SU-DHL-6 (cell line): ENCODE measurements around the gene UQCC2.

Experiments used
- H2AFZ ChIP-seq: fragments of 200-600 bp; sonication (generic); 2 replicates; pipeline ENCODE4 v1.6.1; 2014; ENCODE audit warnings: low read depth, mild to moderate bottlenecking, moderate library complexity, mixed read lengths, antibody characterized with exemption, low read length; ENCODE audit not compliant: severe bottlenecking
- H3F3A ChIP-seq: fragments of 200-600 bp; shearing (Covaris generic); 2 replicates; pipeline ENCODE4 v1.6.0; 2016; ENCODE audit warnings: antibody characterized with exemption, mild to moderate bottlenecking; ENCODE audit not compliant: insufficient read depth
- H3K27ac ChIP-seq: fragments of 200-600 bp; sonication (generic); 2 replicates; pipeline ENCODE4 v1.5.1; 2016; ENCODE audit warnings: low read depth, mild to moderate bottlenecking, low read length, moderate library complexity, mixed read lengths
- H3K27me3 ChIP-seq: fragments of 200-600 bp; sonication (generic), shearing (Covaris generic); 2 replicates; pipeline ENCODE4 v1.6.0; 2014; ENCODE audit warnings: mild to moderate bottlenecking, low read length
- H3K36me3 ChIP-seq: fragments of 200-600 bp; sonication (generic); 2 replicates; pipeline ENCODE4 v1.6.1; 2014; ENCODE audit warnings: mild to moderate bottlenecking, low read length, mixed read lengths
- H3K4me2 ChIP-seq: fragments of 300-600, 200-600 bp; shearing (Covaris generic), sonication (generic); 2 replicates; pipeline ENCODE4 v1.6.0; 2014; ENCODE audit warnings: low read length, low read depth, mild to moderate bottlenecking; ENCODE audit not compliant: poor library complexity, severe bottlenecking
- H3K4me3 ChIP-seq: fragments of 200-600 bp; sonication (generic); 2 replicates; pipeline ENCODE4 v1.5.1; 2014; ENCODE audit warnings: antibody characterized with exemption, low read length, mild to moderate bottlenecking, mixed read lengths; ENCODE audit not compliant: insufficient read depth, poor library complexity, severe bottlenecking
- H3K79me2 ChIP-seq: fragments of 200-600 bp; sonication (generic); 2 replicates; pipeline ENCODE4 v1.6.1; 2014; ENCODE audit warnings: mild to moderate bottlenecking, low read length, moderate library complexity; ENCODE audit not compliant: insufficient read depth
- H3K9ac ChIP-seq: fragments of 200-600 bp; sonication (generic); 2 replicates; pipeline ENCODE4 v1.7.0; 2014; ENCODE audit warnings: mild to moderate bottlenecking, low read length
- H3K9me2 ChIP-seq: fragments of 200-600 bp; sonication (generic); replicated peaks from 2 replicates; pipeline ENCODE4 v1.6.1; 2014; ENCODE audit warnings: low read length; ENCODE audit not compliant: insufficient read depth
- H3K9me3 ChIP-seq: fragments of 200-600 bp; sonication (generic); 2 replicates; pipeline ENCODE4 v1.6.1; 2014; ENCODE audit warnings: low read length, mixed read lengths; ENCODE audit not compliant: insufficient read depth
- H4K20me1 ChIP-seq: fragments of 200-600 bp; sonication (generic); 2 replicates; pipeline ENCODE4 v1.6.1; 2014; ENCODE audit warnings: low read depth, mild to moderate bottlenecking, antibody characterized with exemption, low read length, moderate library complexity, mixed read lengths
- EZH2phosphoT487 ChIP-seq: fragments of 200-600 bp; sonication (generic), shearing (Covaris generic); conservative IDR thresholded peaks from 2 replicates; pipeline ENCODE4 v1.6.1; 2018; ENCODE audit warnings: mild to moderate bottlenecking, antibody characterized with exemption, low read length, moderate library complexity, mixed read lengths
- TF ChIP-seq, protein P1 (sequence below): fragments of 200-600 bp; sonication (generic); IDR thresholded peaks from one replicate; pipeline ENCODE4 v1.5.1; 2017; ENCODE audit warnings: antibody characterized with exemption, mild to moderate bottlenecking, low read length, moderate library complexity; ENCODE audit not compliant: insufficient read depth, poor library complexity, severe bottlenecking

Gene UQCC2

DNA sequence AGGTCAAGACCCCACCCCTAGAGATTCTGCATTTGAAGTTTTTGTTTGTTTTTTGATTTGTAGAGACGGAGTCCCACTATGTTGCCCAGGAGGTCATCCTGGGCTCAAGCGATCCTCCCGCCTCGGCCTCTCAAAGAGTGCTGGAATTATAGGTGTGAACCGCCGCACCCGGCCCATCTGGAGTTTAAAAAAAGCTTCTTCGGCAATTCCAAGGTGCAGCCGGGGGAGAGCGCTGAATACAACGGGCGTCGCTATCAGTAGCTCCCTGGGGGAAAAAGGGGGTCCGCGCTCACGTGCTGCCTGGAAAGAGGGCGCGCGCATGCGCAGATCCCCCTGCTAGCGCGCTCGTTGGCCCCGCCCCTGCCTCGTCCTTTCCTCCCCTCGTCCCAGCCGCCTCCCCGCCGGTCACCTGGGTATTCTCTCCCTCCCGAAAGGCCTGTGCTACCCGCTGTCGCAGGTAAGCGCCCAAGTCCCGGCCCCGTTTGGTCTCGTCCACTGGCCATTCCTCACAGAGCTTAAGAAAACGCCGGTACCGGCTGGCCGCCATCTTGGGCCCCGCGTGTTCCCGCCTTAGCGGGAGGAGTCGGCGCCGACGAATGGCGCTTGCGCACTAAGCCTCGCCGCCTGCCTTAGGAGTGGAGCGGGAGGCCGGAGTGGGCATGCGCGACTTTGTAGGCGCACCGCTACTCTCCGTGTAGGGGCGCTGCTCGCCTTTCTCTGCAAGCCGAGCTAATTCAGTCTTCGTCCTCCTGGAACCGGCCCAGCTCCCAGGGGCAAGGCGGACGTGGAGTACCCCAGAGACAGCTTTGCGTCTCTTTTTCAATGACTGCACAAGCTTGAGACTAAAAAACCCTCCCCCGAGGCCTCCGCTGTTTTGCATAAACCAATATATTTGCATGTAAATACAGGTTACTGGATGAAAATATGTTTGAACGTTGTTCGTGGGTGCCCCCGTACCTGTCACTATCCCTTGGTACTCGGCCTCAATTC is at the start of gene UQCC2:
Gene UQCC2, minus strand, starts transcription at position 561 of the 990 bp plus-strand sequence. Its CDS starts 14 bp downstream, at position 547.
- Histone ChIP-seq H3K79me2 (peaks cover 25% of the 10 kb centered on the region), H3F3A (peaks cover 5% of the 10 kb centered on the region), H3K27ac (peak within 1 kb of the TSS; percentile 85), H4K20me1 (no peaks in the 10 kb centered on the region), H3K27me3 (no peaks in the 10 kb centered on the region), H3K9ac (peak within 1 kb of the TSS; percentile 75), H2AFZ (peak within 1 kb of the TSS; percentile 78), H3K9me2 (no peaks in the 10 kb centered on the region), H3K36me3 (peaks cover 14% of the 10 kb centered on the region), H3K9me3 (no peaks in the 10 kb centered on the region), H3K4me3 (peak within 1 kb of the TSS; percentile 70), H3K4me2 (peak within 1 kb of the TSS; percentile 81)
- TF ChIP-seq, protein P1, sequence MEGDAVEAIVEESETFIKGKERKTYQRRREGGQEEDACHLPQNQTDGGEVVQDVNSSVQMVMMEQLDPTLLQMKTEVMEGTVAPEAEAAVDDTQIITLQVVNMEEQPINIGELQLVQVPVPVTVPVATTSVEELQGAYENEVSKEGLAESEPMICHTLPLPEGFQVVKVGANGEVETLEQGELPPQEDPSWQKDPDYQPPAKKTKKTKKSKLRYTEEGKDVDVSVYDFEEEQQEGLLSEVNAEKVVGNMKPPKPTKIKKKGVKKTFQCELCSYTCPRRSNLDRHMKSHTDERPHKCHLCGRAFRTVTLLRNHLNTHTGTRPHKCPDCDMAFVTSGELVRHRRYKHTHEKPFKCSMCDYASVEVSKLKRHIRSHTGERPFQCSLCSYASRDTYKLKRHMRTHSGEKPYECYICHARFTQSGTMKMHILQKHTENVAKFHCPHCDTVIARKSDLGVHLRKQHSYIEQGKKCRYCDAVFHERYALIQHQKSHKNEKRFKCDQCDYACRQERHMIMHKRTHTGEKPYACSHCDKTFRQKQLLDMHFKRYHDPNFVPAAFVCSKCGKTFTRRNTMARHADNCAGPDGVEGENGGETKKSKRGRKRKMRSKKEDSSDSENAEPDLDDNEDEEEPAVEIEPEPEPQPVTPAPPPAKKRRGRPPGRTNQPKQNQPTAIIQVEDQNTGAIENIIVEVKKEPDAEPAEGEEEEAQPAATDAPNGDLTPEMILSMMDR = peak; percentile 80
- TF ChIP-seq EZH2phosphoT487 = no peak

DNA sequence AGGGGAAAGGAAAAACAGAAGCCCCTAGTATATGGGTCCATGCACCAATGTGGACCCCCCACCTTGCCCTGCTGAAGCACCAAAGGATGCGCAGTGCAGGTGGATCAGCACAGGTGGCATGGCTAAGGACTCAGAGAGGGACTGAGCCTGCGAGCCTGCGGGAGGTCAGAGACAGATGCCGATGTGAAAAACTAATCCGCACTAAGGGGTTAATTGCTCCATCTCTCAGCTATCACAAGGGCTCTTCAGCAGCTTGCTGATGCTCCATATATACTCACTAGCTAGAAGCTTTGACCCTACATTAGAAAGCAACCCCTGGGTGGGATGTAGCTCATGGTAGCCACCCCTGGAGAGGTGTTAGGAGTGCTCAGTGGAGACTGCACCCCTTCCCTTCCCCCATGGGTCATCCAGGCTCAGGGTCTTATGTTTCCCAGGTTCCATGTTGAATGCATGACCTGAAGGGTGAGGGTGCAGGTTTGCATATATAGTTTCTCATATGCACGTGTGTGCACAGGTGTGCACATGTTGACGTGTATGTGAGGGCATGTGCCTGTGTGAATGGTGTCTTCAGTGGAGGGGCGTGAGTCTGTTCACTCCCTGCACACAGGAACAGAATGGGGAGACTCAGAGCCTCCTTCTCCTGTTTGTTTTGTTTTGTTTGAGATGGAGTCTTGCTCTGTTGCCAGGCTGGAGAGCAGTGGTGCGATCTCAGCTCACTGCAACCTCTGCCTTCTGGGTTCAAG is 48.6 kb upstream of the UQCC2 start:
- Histone ChIP-seq H3K9ac (no peak overlapping the region), H3K27ac (no peak overlapping the region), H4K20me1 (no peaks in the 10 kb centered on the region), H3K4me2 (no peak overlapping the region), H3K79me2 (no peaks in the 10 kb centered on the region), H3K9me3 (no peaks in the 10 kb centered on the region), H3K9me2 (no peaks in the 10 kb centered on the region), H3K27me3 (no peaks in the 10 kb centered on the region), H3K36me3 (no peaks in the 10 kb centered on the region), H3K4me3 (no peak overlapping the region), H3F3A (no peaks in the 10 kb centered on the region), H2AFZ (no peak overlapping the region)
- TF ChIP-seq, protein P1 = no peak
- TF ChIP-seq EZH2phosphoT487 = no peak

DNA sequence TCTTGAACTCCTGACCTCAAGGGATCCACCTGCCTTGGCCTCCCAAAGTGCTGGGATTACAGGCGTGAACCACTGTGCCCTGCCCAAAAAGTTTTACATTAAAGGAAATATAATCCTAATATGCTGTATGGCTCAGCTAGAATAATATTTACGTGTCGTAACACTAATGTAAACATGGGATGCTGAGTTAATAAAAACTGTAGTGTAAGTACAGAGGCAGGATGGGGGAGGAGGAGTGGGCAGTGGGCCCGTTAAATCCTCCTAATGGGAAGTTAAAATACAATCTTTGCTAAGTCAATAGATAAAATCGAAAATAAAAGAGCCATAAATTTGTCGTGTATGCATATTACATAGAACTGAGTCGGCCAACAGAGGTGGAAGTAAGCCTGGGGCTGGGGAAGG is 47.3 kb upstream of the UQCC2 start:
- no peak overlapping the region for H3K4me3 ChIP-seq
- no peaks in the 10 kb centered on the region for H3K27me3 ChIP-seq
- no peaks in the 10 kb centered on the region for H3K9me3 ChIP-seq
- no peaks in the 10 kb centered on the region for H3K79me2 ChIP-seq
- no peaks in the 10 kb centered on the region for H4K20me1 ChIP-seq
- no peak overlapping the region for H2AFZ ChIP-seq
- H3K9ac ChIP-seq = no peak overlapping the region
- H3F3A ChIP-seq = no peaks in the 10 kb centered on the region
- no peak for TF ChIP-seq EZH2phosphoT487
- TF ChIP-seq, protein P1 = no peak
- H3K9me2 ChIP-seq = no peaks in the 10 kb centered on the region
- H3K4me2 ChIP-seq = no peak overlapping the region
- H3K36me3 ChIP-seq = no peaks in the 10 kb centered on the region
- no peak overlapping the region for H3K27ac ChIP-seq
